ENCODE data around the gene TMPRSS7. TPM values are rescaled to one million over a fixed set of nuclear protein-coding genes. Genes with fewer than 3 reads are reported as not detected.

TMPRSS7 gene
- polyA plus RNA-seq, 1 donor from 2014 or later, result 0.52 TPM

DNA sequence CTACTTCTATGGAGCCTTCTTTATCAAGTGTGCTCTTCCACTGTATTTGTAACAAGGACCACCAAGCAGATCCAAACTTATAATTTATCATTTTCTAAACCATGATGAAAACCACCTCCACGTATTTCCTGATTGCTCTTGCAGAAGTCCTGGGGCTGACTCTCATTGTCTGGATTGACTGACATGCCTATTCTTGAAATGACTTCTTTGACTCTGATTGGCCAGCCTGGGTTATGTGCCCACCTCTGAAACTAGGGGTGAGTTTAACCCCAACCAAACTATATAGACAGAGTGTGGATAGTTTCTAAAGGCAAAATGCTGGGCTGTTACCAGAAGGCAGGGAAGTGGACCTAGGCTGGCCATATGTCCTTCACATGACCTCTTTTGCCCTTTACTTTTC lies 12.7 kb downstream of the TMPRSS7 start:
- H3K4me2 ChIP-seq (ENCODE audit: low read length), result no peak overlapping the region
- no peaks in the 10 kb centered on the region for H3K9me2 ChIP-seq (ENCODE audit: insufficient read depth, low read length)
- no peak overlapping the region for H3K27ac ChIP-seq (ENCODE audit: low read length)
- H3K36me3 ChIP-seq (ENCODE audit: insufficient read depth, low read length), result no peaks in the 10 kb centered on the region
- peaks cover 5% of the 10 kb centered on the region for H3F3A ChIP-seq (ENCODE audit: insufficient read depth, low read length, poor library complexity, severe bottlenecking)
- H3K27me3 ChIP-seq (ENCODE audit: insufficient read depth, low read depth, low read length), result no peaks in the 10 kb centered on the region
- H3K79me2 ChIP-seq (replicated peaks; ENCODE audit: insufficient read depth, low read length), result no peaks in the 10 kb centered on the region
- no peak overlapping the region for H3K9ac ChIP-seq (ENCODE audit: low read length)
- no peak overlapping the region for H3K4me3 ChIP-seq (ENCODE audit: low read length)
- H3K9me3 ChIP-seq (ENCODE audit: low read length), result no peaks in the 10 kb centered on the region
- TF ChIP-seq POLR2AphosphoS5 (IDR thresholded peaks at IDR 0.05) (no peak), TAF1 (IDR thresholded peaks at IDR 0.05; ENCODE audit: low read depth) (no peak), SMC3 (conservative IDR thresholded peaks at IDR 0.05; ENCODE audit: poor library complexity) (no peak), RAD21 (conservative IDR thresholded peaks at IDR 0.05) (no peak), EP300 (conservative IDR thresholded peaks at IDR 0.05; ENCODE audit: poor library complexity, severe bottlenecking) (no peak), CTCF (IDR thresholded peaks at IDR 0.05; ENCODE audit: poor library complexity, severe bottlenecking) (no peak), EZH2 (IDR thresholded peaks at IDR 0.05; ENCODE audit: borderline replicate concordance, insufficient read depth, low read length, poor library complexity, severe bottlenecking) (no peak), REST (IDR thresholded peaks at IDR 0.05; ENCODE audit: borderline replicate concordance) (no peak), MXI1 (conservative IDR thresholded peaks at IDR 0.05; ENCODE audit: poor library complexity, severe bottlenecking) (no peak)
- no peaks in the 10 kb centered on the region for H4K20me1 ChIP-seq (ENCODE audit: insufficient read depth)
- no peak overlapping the region for H2AFZ ChIP-seq (ENCODE audit: low read depth, low read length)

DNA sequence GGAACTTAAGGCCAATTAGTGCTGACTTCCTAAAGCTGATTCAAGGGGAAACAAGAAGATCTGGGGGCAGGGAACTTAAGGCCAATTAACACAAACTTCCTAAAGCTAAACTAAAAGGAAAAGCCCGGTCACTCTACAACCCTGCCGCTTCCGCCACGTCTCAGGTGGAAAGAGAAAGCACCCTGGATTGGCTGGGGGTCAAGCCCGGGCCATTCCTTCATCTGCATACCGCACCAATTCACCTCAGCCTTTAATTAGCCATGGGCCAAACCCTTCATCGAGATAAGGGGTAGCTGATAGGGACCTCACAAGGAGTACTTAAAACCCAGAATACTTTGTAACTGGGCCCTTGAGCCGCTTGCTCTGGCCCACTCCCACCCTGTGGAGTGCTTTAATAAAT lies 14.4 kb downstream of the TMPRSS7 start:
- no peak overlapping the region for H3K9ac ChIP-seq (ENCODE audit: low read length)
- H3K9me2 ChIP-seq (ENCODE audit: insufficient read depth, low read length), result no peaks in the 10 kb centered on the region
- no peaks in the 10 kb centered on the region for H3K36me3 ChIP-seq (ENCODE audit: insufficient read depth, low read length)
- no peak overlapping the region for H3K27ac ChIP-seq (ENCODE audit: low read length)
- H3F3A ChIP-seq (ENCODE audit: insufficient read depth, low read length, poor library complexity, severe bottlenecking), result no peaks in the 10 kb centered on the region
- H3K27me3 ChIP-seq (ENCODE audit: insufficient read depth, low read depth, low read length), result no peaks in the 10 kb centered on the region
- H3K79me2 ChIP-seq (replicated peaks; ENCODE audit: insufficient read depth, low read length), result no peaks in the 10 kb centered on the region
- H4K20me1 ChIP-seq (ENCODE audit: insufficient read depth), result no peaks in the 10 kb centered on the region
- no peak overlapping the region for H3K4me2 ChIP-seq (ENCODE audit: low read length)
- H3K9me3 ChIP-seq (ENCODE audit: low read length), result no peaks in the 10 kb centered on the region
- H3K4me3 ChIP-seq (ENCODE audit: low read length), result no peak overlapping the region
- TF ChIP-seq EZH2 (IDR thresholded peaks at IDR 0.05; ENCODE audit: borderline replicate concordance, insufficient read depth, low read length, poor library complexity, severe bottlenecking) (no peak), TAF1 (IDR thresholded peaks at IDR 0.05; ENCODE audit: low read depth) (no peak), SMC3 (conservative IDR thresholded peaks at IDR 0.05; ENCODE audit: poor library complexity) (no peak), MXI1 (conservative IDR thresholded peaks at IDR 0.05; ENCODE audit: poor library complexity, severe bottlenecking) (no peak), CTCF (IDR thresholded peaks at IDR 0.05; ENCODE audit: poor library complexity, severe bottlenecking) (no peak), EP300 (conservative IDR thresholded peaks at IDR 0.05; ENCODE audit: poor library complexity, severe bottlenecking) (no peak), REST (IDR thresholded peaks at IDR 0.05; ENCODE audit: borderline replicate concordance) (no peak), RAD21 (conservative IDR thresholded peaks at IDR 0.05) (no peak), POLR2AphosphoS5 (IDR thresholded peaks at IDR 0.05) (no peak)
- H2AFZ ChIP-seq (ENCODE audit: low read depth, low read length), result no peak overlapping the region
